LNCaP clone FGC (cell line): Measurements from ENCODE around the gene PRR13.
"Not testable (repeated sequence)": the region's sequence is repeated elsewhere in the genome, so short reads cannot be mapped to it uniquely, and the experiment has no call there.

Experiments
- DNase-seq: peaks from one replicate; pipeline ENCODE4 v3.0.0-alpha.2; 2011; ENCODE audit warnings: low read depth
- H3K4me3 ChIP-seq: 2 replicates; pipeline ENCODE4 v1.5.1; 2011; ENCODE audit warnings: mild to moderate bottlenecking, low read depth, low read length, control low read depth
- CTCF ChIP-seq: IDR thresholded peaks from 2 replicates; pipeline ENCODE4 v1.5.1; 2012; ENCODE audit warnings: mild to moderate bottlenecking; ENCODE audit not compliant: control insufficient read depth, insufficient read depth; ENCODE audit errors: extremely low read depth

PRR13 gene

DNA sequence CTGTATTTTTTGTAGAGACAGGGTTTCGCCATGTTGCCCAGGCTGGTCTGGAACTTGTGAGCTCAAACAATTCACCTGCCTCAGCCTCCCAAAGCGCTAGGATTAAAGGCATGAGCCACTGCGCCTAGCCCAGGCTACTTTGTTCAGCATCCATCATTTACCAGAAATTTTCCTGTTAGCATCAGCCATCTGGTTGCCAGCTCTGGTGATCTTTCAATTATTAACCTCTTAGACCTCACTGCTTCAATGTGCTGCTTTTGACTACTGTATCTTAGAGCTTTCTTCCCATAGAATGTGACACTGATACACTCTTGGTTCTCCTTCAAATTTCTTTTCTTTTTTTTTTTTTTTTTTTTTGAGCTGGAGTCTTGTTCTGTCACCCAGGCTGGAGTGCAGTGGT is 23.3 kb upstream of the PRR13 start:
- DNase-seq, result no peak
- TF ChIP-seq CTCF, result no peak
- H3K4me3 ChIP-seq, result no peak overlapping the region

- TF ChIP-seq CTCF, result no peak
- no peak for DNase-seq
- H3K4me3 ChIP-seq, result no peak overlapping the region
Observed at GRCh38 chr12:53419756-53420155, 21.8 kb upstream of the PRR13 start.

- DNase-seq, H3K4me3 ChIP-seq: not testable (repeated sequence)
Observed at GRCh38 chr12:53422247-53422646, 19.3 kb upstream of the PRR13 start.

- no peak for TF ChIP-seq CTCF
- no peak for DNase-seq
- H3K4me3 ChIP-seq, result no peak within 1 kb of the TSS
Observed at GRCh38 chr12:53423597-53423996, 17.9 kb upstream of the PRR13 start, which contains the start of gene AMHR2. AMHR2 (plus strand) TSS chr12:53423855; CDS start chr12:53423935, 80 bp downstream.

DNA sequence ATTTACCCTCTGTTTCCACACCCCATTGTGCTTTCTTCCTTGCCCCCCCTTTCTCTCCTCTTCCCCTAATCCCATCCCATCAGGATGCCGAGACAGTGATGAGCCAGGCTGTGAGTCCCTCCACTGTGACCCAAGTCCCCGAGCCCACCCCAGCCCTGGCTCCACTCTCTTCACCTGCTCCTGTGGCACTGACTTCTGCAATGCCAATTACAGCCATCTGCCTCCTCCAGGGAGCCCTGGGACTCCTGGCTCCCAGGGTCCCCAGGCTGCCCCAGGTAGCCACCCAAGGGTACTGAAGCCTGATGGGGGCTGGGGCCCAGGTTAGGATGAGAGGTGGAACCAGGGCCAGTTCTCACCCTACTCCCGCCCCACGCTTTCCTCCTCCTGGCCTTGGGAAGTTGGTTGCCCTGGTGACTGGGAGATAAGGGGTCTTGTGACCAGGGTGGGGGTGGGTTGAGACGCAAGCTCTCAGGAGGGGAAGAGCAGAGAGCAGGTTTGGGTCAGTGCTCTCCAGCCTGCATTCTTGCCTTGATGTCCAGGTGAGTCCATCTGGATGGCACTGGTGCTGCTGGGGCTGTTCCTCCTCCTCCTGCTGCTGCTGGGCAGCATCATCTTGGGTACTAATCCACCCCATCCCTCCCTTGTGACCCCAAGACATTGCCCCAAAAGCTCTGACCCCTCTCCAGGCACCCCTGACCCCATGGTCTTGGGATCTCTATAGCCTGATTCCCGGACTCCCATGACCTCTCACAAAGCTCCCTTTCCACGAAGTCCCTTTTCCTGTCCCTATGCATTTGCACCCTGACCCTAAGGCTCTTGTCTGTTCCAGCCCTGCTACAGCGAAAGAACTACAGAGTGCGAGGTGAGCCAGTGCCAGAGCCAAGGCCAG is 16.7 kb upstream of the PRR13 start:
- no peak for TF ChIP-seq CTCF
- no peak overlapping the region for H3K4me3 ChIP-seq
- no peak for DNase-seq

DNA sequence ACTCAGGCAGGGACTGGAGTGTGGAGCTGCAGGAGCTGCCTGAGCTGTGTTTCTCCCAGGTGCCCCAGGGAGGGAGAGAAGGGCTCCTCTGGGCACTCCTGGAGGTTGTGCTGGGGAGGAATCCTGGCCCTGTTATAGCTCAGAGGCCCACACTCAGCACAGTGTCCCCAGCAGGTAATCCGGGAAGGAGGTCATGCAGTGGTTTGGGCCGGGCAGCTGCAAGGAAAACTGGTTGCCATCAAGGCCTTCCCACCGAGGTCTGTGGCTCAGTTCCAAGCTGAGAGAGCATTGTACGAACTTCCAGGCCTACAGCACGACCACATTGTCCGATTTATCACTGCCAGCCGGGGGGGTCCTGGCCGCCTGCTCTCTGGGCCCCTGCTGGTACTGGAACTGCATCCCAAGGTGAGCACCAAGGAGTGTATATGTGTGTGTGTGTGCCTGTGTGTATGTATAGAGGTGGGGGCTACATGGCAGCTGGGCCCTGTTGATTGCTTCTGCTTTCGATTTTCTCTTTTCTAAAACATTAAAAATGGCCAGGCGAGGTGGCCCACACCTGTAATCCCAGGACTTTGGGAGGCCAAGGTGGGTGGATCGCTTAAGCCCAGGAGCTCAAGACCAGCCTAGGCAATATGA is 15.9 kb upstream of the PRR13 start:
- no peak overlapping the region for H3K4me3 ChIP-seq
- no peak for DNase-seq
- no peak for TF ChIP-seq CTCF

GRCh38 chr12:53427905-53428594 is 13.5 kb upstream of the PRR13 start:
- no peak overlapping the region for H3K4me3 ChIP-seq
- no peak for DNase-seq

More at GRCh38 chr12:53427905-53428594, 13.5 kb upstream of the PRR13 start:
- TF ChIP-seq CTCF, result no peak
